ENCODE measurements around the gene SPIRE2. TPM values are rescaled to one million over a fixed set of nuclear protein-coding genes. Genes with fewer than 3 reads are reported as not detected.

Gene SPIRE2
- total and polyA plus RNA-seq, 2 of the 13 experiments (the other 11 are each of a cell fraction or from before 2014, with no cell fraction given), result 13.3 to 37.5 TPM

- TF ChIP-seq CTCF (CRISPR knock-in tag; IDR thresholded peaks at IDR 0.05), result no peak
- 0 out of 2 replicates have a peak, but pooled peaks have one; percentile 17 for TF ChIP-seq SRY (CRISPR knock-in tag; IDR thresholded peaks at IDR 0.05)
- TF ChIP-seq IKZF4 (CRISPR knock-in tag; IDR thresholded peaks at IDR 0.05; ENCODE audit: borderline replicate concordance, low read depth, not compliant biosample characterization), result peak; percentile 28
- TF ChIP-seq HES4 (CRISPR knock-in tag; IDR thresholded peaks at IDR 0.05; ENCODE audit: borderline replicate concordance), result no peak
- peak; percentile 19; the same call in 1 of the 2 replicates for TF ChIP-seq ZNF891 (CRISPR knock-in tag; IDR thresholded peaks at IDR 0.05)
- no peak for TF ChIP-seq ETS1 (CRISPR knock-in tag; IDR thresholded peaks at IDR 0.05)
- TF ChIP-seq ZNF674 (CRISPR knock-in tag; IDR thresholded peaks at IDR 0.05; ENCODE audit: low read depth), result no peak
- TF ChIP-seq HNF1B (CRISPR knock-in tag; IDR thresholded peaks at IDR 0.05), result no peak
- TF ChIP-seq NR2C2 (CRISPR knock-in tag; IDR thresholded peaks at IDR 0.05; ENCODE audit: borderline replicate concordance), result no peak
- peak; percentile 39 for TF ChIP-seq ZNF501 (CRISPR knock-in tag; IDR thresholded peaks at IDR 0.05)
- TF ChIP-seq ZMYM3 (CRISPR knock-in tag; IDR thresholded peaks at IDR 0.05), result peak; percentile 54
- TF ChIP-seq FOXO4 (CRISPR knock-in tag; conservative IDR thresholded peaks at IDR 0.05), result 0 out of 2 replicates have a peak, but pooled peaks have one; percentile 64
- peak; percentile 99 for TF ChIP-seq ZNF768 (CRISPR knock-in tag; IDR thresholded peaks at IDR 0.05)
- no peak for TF ChIP-seq EEA1 (CRISPR knock-in tag; IDR thresholded peaks at IDR 0.05; ENCODE audit: borderline replicate concordance)
- no peak for TF ChIP-seq NR3C1 (CRISPR knock-in tag; IDR thresholded peaks at IDR 0.05)
- TF ChIP-seq ZNF446 (CRISPR knock-in tag; IDR thresholded peaks at IDR 0.05), result no peak
- no peak for TF ChIP-seq SMARCC2 (IDR thresholded peaks at IDR 0.05)
- TF ChIP-seq NAIF1 (CRISPR knock-in tag; IDR thresholded peaks at IDR 0.05; ENCODE audit: borderline replicate concordance), result no peak
- no peak for TF ChIP-seq CBX1 (IDR thresholded peaks at IDR 0.05; ENCODE audit: low read depth)
- TF ChIP-seq FOXJ3 (CRISPR knock-in tag; IDR thresholded peaks at IDR 0.05; ENCODE audit: borderline replicate concordance), result no peak
- no peak for TF ChIP-seq ZNF510 (CRISPR knock-in tag; IDR thresholded peaks at IDR 0.05; ENCODE audit: low read depth)
- no peak for TF ChIP-seq GMEB1 (CRISPR knock-in tag; IDR thresholded peaks at IDR 0.05; ENCODE audit: borderline replicate concordance)
- TF ChIP-seq ZBTB21 (CRISPR knock-in tag; IDR thresholded peaks at IDR 0.05), result peak; percentile 4; the same call in 1 of the 2 replicates
Observed at GRCh38 chr16:89837014-89837546, 8.8 kb downstream of the SPIRE2 start (continued).

Measured in HepG2 (cell line).